Suprapubic skin (tissue), 4 donors: ENCODE data around the gene AKAP8. TPM values are rescaled to one million over a fixed set of nuclear protein-coding genes. Genes with fewer than 3 reads are reported as not detected.

Experiments used
- DNase-seq, 2 donors: peaks; one replicate each; pipeline ENCODE4 v3.0.0-alpha.2; 2019; ENCODE audit warnings: low spot score in 2 of 2
- H3K27ac ChIP-seq: fragments of 200-600 bp; sonication (generic); one replicate; pipeline ENCODE4 v1.5.1; 2019
- H3K27me3 ChIP-seq: fragments of 200-600 bp; sonication (generic); one replicate; pipeline ENCODE4 v1.5.1; 2019
- H3K36me3 ChIP-seq: fragments of 200-600 bp; sonication (generic); one replicate; pipeline ENCODE4 v1.5.1; 2019
- H3K4me1 ChIP-seq: fragments of 200-600 bp; sonication (generic); one replicate; pipeline ENCODE4 v1.5.1; 2019
- H3K4me3 ChIP-seq: fragments of 200-600 bp; sonication (generic); one replicate; pipeline ENCODE4 v1.5.1; 2019; ENCODE audit warnings: mild to moderate bottlenecking
- H3K9me3 ChIP-seq: fragments of 200-600 bp; sonication (generic); one replicate; pipeline ENCODE4 v1.5.1; 2019
- EP300 ChIP-seq: sonication (generic); formaldehyde crosslinking; IDR thresholded peaks from one replicate; pipeline ENCODE4 v1.6.1; 2017; ENCODE audit warnings: antibody characterized with exemption
- POLR2A ChIP-seq, 2 donors: fragments of 450-650 bp; IDR thresholded peaks; one replicate each; pipeline ENCODE4 v1.6.1; 2017; ENCODE audit warnings: antibody characterized with exemption in 2 of 2, mild to moderate bottlenecking in 2 of 2, moderate library complexity in 2 of 2
- POLR2AphosphoS5 ChIP-seq, 3 donors: sonication (generic); formaldehyde crosslinking; IDR thresholded peaks; one replicate each; pipeline ENCODE4 v1.6.1; 2017; ENCODE audit warnings: antibody characterized with exemption in 3 of 3
- WGBS: methylation state at CpG from one replicate; pipeline ENCODE4 v1.1.5; 2018; 5-methylcytosine and 5-hydroxymethylcytosine counted together
- total RNA-seq, 4 donors: library from RNA; depleted of rRNA; stranded (reverse); fragments of >200 nt; gene quantifications; one replicate each; pipeline ENCODE4 v1.1.0, GENCODE V29; 2016
- TF ChIP-seq, protein P1 (sequence below), 2 donors: fragments of 200-600 bp in 1 of 2; fragments of 450-650 bp in 1 of 2; sonication (generic) in 1 of 2; IDR thresholded peaks; one replicate each; pipeline ENCODE4 v1.5.1; 2016 to 2019; ENCODE audit warnings: antibody characterized with exemption in 2 of 2, mild to moderate bottlenecking in 1 of 2, moderate library complexity in 1 of 2

The AKAP8 gene
- total RNA-seq, 4 donors from 2014 or later, result 25.3 to 77.9 (median 41.6) TPM

DNA sequence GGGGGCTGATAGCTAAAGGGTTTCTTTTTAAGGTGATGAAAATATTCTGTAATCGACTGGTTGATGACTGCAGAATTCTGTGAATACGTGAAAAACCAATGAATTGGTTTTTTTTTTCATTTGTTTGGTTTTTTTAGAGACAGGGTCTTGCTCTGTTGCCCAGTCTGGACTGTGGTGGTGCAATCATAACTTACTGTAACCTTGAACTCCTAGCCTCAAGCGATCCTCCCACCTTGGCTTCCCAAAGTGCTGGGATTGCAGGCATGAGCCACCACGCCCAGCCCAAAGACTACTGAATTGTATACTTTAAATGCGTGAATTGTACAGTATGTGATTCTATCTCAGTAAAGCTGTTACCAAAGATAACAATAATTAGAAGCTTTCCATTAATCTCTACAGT, 14.8 kb upstream of the AKAP8 start:
- 90% methylated on average over 5 of the region's 5 CpGs for WGBS
- Histone ChIP-seq H3K27me3 (no peaks in the 10 kb centered on the region), H3K27ac (no peak overlapping the region), H3K4me1 (peaks cover 3% of the 10 kb centered on the region), H3K36me3 (peaks cover 64% of the 10 kb centered on the region), H3K9me3 (no peaks in the 10 kb centered on the region), H3K4me3 (no peak overlapping the region)
- no peak for DNase-seq
- TF ChIP-seq, protein P1, sequence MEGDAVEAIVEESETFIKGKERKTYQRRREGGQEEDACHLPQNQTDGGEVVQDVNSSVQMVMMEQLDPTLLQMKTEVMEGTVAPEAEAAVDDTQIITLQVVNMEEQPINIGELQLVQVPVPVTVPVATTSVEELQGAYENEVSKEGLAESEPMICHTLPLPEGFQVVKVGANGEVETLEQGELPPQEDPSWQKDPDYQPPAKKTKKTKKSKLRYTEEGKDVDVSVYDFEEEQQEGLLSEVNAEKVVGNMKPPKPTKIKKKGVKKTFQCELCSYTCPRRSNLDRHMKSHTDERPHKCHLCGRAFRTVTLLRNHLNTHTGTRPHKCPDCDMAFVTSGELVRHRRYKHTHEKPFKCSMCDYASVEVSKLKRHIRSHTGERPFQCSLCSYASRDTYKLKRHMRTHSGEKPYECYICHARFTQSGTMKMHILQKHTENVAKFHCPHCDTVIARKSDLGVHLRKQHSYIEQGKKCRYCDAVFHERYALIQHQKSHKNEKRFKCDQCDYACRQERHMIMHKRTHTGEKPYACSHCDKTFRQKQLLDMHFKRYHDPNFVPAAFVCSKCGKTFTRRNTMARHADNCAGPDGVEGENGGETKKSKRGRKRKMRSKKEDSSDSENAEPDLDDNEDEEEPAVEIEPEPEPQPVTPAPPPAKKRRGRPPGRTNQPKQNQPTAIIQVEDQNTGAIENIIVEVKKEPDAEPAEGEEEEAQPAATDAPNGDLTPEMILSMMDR (IDR thresholded peaks at IDR 0.05), result no peak
- TF ChIP-seq POLR2A (IDR thresholded peaks at IDR 0.05) (no peak), EP300 (no peak), POLR2AphosphoS5 (IDR thresholded peaks at IDR 0.05) (no peak)

DNA sequence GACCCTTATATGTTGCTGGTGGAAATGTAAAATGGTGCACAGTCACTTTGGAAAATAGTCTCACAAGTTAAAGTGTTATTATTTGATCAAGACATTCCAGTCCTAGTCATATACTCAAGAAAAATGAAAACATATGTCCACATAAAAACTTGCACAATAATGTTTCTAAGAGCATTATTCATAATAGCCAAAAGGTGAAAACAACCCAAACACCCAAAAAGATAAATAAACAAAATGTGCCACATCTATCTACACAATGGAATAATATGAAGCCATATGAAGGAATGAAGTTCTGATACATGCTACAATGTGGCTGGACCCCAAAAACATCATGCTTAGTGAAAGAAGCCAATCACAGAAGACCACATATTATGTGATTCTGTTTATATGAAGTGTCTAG, 14.4 kb upstream of the AKAP8 start:
- H3K27ac ChIP-seq, result no peak overlapping the region
- H3K4me3 ChIP-seq, result no peak overlapping the region
- TF ChIP-seq POLR2A (IDR thresholded peaks at IDR 0.05) (no peak), POLR2AphosphoS5 (IDR thresholded peaks at IDR 0.05) (no peak), EP300 (no peak)
- TF ChIP-seq, protein P1 (IDR thresholded peaks at IDR 0.05), result no peak
- H3K36me3 ChIP-seq, result peaks cover 60% of the 10 kb centered on the region
- no peaks in the 10 kb centered on the region for H3K27me3 ChIP-seq
- H3K9me3 ChIP-seq, result no peaks in the 10 kb centered on the region
- H3K4me1 ChIP-seq, result peaks cover 3% of the 10 kb centered on the region
- DNase-seq, result no peak

DNA sequence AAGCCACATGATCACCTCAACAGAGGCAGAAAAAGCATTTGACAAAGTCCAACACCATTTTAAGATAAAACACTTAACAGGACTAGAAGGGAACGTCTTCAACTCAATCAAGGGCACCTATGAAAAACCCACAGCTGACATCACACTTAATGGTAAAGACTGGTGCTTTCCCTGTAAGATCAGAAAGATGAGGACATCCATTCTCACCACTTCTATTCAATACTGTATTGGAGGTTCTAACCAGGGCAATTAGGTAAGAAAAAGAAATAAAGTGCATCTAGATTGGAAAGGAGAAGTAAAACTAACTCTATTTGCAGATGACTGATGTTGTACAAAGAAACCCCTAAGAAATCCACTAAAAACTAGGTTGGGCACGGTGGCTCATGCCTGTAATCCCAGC, 11.2 kb upstream of the AKAP8 start:
- TF ChIP-seq POLR2A (IDR thresholded peaks at IDR 0.05), result no peak
- TF ChIP-seq, protein P1 (IDR thresholded peaks at IDR 0.05), result no peak
- TF ChIP-seq EP300, result no peak
- TF ChIP-seq POLR2AphosphoS5 (IDR thresholded peaks at IDR 0.05), result no peak
- 83% methylated on average over 2 of the region's 2 CpGs for WGBS
- Histone ChIP-seq H3K36me3 (peaks cover 29% of the 10 kb centered on the region), H3K9me3 (no peaks in the 10 kb centered on the region), H3K4me1 (peaks cover 3% of the 10 kb centered on the region), H3K27me3 (no peaks in the 10 kb centered on the region), H3K4me3 (no peak overlapping the region), H3K27ac (no peak overlapping the region)
- DNase-seq, result no peak

GRCh38 chr19:15381864-15382263, 2.3 kb upstream of the AKAP8 start:
- no peak for DNase-seq
- no peak overlapping the region for H3K27ac ChIP-seq
- TF ChIP-seq EP300 (no peak), POLR2AphosphoS5 (IDR thresholded peaks at IDR 0.05) (no peak), POLR2A (IDR thresholded peaks at IDR 0.05) (no peak)
- TF ChIP-seq, protein P1 (IDR thresholded peaks at IDR 0.05), result no peak
- peaks cover 29% of the 10 kb centered on the region for H3K4me1 ChIP-seq
- H3K4me3 ChIP-seq, result no peak overlapping the region
- H3K27me3 ChIP-seq, result no peaks in the 10 kb centered on the region
- WGBS, result 84% methylated on average over 6 of the region's 6 CpGs
- peaks cover 3% of the 10 kb centered on the region for H3K36me3 ChIP-seq
- no peaks in the 10 kb centered on the region for H3K9me3 ChIP-seq

DNA sequence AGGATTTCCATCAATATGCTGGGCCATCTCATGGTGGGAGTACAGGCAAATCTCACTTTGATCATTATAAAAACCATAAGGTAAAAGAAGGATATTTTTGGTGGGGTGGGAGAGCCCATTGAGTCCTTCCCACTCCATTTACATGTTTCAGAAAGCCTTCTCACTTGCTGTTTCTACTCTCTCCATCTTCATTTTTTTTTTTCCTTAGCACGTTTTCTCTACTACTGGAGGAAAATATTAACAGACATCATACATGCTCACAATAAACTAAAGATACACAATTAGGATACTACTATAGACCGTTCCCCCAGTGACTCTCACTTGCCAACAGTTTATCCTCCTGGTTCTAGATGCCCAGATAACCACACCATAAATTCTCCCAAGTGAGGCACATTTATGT, 1.8 kb upstream of the AKAP8 start:
- H3K4me1 ChIP-seq, result peaks cover 33% of the 10 kb centered on the region
- no peak overlapping the region for H3K4me3 ChIP-seq
- TF ChIP-seq EP300, result no peak
- TF ChIP-seq POLR2A (IDR thresholded peaks at IDR 0.05), result no peak
- TF ChIP-seq, protein P1 (IDR thresholded peaks at IDR 0.05), result no peak
- TF ChIP-seq POLR2AphosphoS5 (IDR thresholded peaks at IDR 0.05), result no peak
- H3K27me3 ChIP-seq, result no peaks in the 10 kb centered on the region
- 70% methylated on average over 2 of the region's 2 CpGs for WGBS
- DNase-seq, result no peak
- H3K36me3 ChIP-seq, result peaks cover 3% of the 10 kb centered on the region
- no peak overlapping the region for H3K27ac ChIP-seq
- no peaks in the 10 kb centered on the region for H3K9me3 ChIP-seq
